Pancreas (tissue), 10 donors: ENCODE results near the gene MEF2D. TPM values are rescaled to one million over a fixed set of nuclear protein-coding genes. Genes with fewer than 3 reads are reported as not detected.

Source experiments
- ATAC-seq, 4 donors: fragments of 200-7000 bp; cut with Tn5 transposase; one replicate each; pipeline versions ENCODE4 v1.8.0 to v1.9.1; 2020; ENCODE audit warnings: mild to moderate bottlenecking in 4 of 4, moderate library complexity in 4 of 4
- DNase-seq, 6 donors: peaks; one replicate each; pipeline ENCODE4 v3.0.0-alpha.2; 2020
- FAIRE-seq: peaks from 2 replicates; lab custom pipeline; 2012; peaks lifted over from hg19 to GRCh38; lab: Jason Lieb, UNC
- H3K27ac ChIP-seq, 4 donors: fragments of 200-600 bp; sonication (generic); 1 replicate in 3 of 4; 2 replicates in 1 of 4; pipeline versions ENCODE4 v1.5.0 to v1.8.0; 2020
- H3K27me3 ChIP-seq, 4 donors: fragments of 200-600 bp; one replicate each; pipeline ENCODE4 v1.8.0; 2021
- H3K36me3 ChIP-seq, 3 donors: fragments of 200-600 bp; sonication (generic) in 1 of 3; one replicate each; pipeline versions ENCODE4 v1.5.0 to v1.8.0; 2020 to 2021
- H3K4me1 ChIP-seq, 3 donors: fragments of 200-600 bp; one replicate each; pipeline ENCODE4 v1.8.0; 2021
- H3K4me3 ChIP-seq, 4 donors: fragments of 200-600 bp; sonication (generic) in 2 of 4; one replicate each; pipeline versions ENCODE4 v1.5.0 to v1.8.0; 2020 to 2021
- H3K9me3 ChIP-seq, 4 donors: fragments of 200-600 bp; one replicate each; pipeline ENCODE4 v1.8.0; 2021
- CTCF ChIP-seq, 4 donors: fragments of 200-600 bp; sonication (generic) in 3 of 4; IDR thresholded peaks; one replicate each; pipeline versions ENCODE4 v1.5.0 to v1.8.0; 2021; ENCODE audit warnings: antibody characterized with exemption in 4 of 4
- WGBS, 2 donors: extraction: QIAGEN DNeasy Blood & Tissue Kit; methylation state at CpG; one replicate each; pipeline ENCODE4 v1.1.7; 2013; 5-methylcytosine and 5-hydroxymethylcytosine counted together
- intact Hi-C, 3 donors: fragments of 100-400 bp; cut with DNase I; formaldehyde crosslinking; loops; one replicate each; pipeline versions ENCODE4 v1.11.1 to v1.14.2; 2022
- polyA plus RNA-seq, 2 donors: library from polyadenylated mRNA; stranded (reverse); fragments of 200-250 nt; gene quantifications; one replicate each; pipeline ENCODE4 v1.2.3, GENCODE V29; 2013
- total RNA-seq, 6 donors: library from RNA; stranded (reverse); fragmentation: NEBNext Ultra II Directional in 4 of 6; extraction: Animal tissue kit (Norgen Biotek cat#: 25700) in 4 of 6; gene quantifications; one replicate each; pipeline versions ENCODE4 v1.2.1 to v1.2.4, GENCODE V29; 2021 to 2023
- donor health status: healthy with polysubstance abuse.
- donor health status: DM: no; HTN: no; CAD: no; lungs with moderate emphysema.
- donor health status: DM: no; HTN: no; CAD: no.
- donor health status: control.
- donor health status: control.
- donor health status: Bipolar disorder and iron deficiency.
- donor health status: DM: yes; HTN: yes; CAD: no.
- donor health status: DM: no; HTN: no; CAD: no.
- donor health status: DM: no; HTN: no; CAD: no.
- donor health status: DM: yes; HTN: yes; CAD: no.

MEF2D gene
- total and polyA plus RNA-seq, 8 donors: 15.7 to 31.8 (median 23.6) TPM

GRCh38 chr1:156474966-156475365, 25.6 kb downstream of the MEF2D start:
- intact Hi-C loops: no loop called here
- Histone ChIP-seq H3K27me3 (no peaks in the 10 kb centered on the region), H3K27ac (peak overlapping the region; percentile 32 to 64 (median 48)), H3K4me1 (peaks cover 19 to 70% (median 39%) of the 10 kb centered on the region in 3 donors), H3K36me3 (peaks cover 2 to 68% (median 29%) of the 10 kb centered on the region in 3 donors), H3K4me3 (no peak overlapping the region), H3K9me3 (no peaks in the 10 kb centered on the region)
- 87 to 95% methylated on average over 7 of the region's 7 CpGs for whole genome bisulfite sequencing, 2 donors
- DNase-seq: peak in 1 of 6 donors; percentile 37
- no peak for TF ChIP-seq CTCF (IDR thresholded peaks at IDR 0.05)
- ATAC-seq: no peak
- no peak for FAIRE-seq

GRCh38 chr1:156471496-156472490, 28.8 kb downstream of the MEF2D start:
- TF ChIP-seq CTCF (IDR thresholded peaks at IDR 0.05): no peak
- intact Hi-C loops: no loop called here
- ATAC-seq (peak; percentile 85 to 91 (median 90)), DNase-seq (peak; percentile 89 to 99 (median 98)), FAIRE-seq (no peak)
- WGBS, 2 donors: 28 to 29% methylated on average over 9 of the region's 9 CpGs
- Histone ChIP-seq H3K9me3 (no peaks in the 10 kb centered on the region), H3K27ac (peak overlapping the region; percentile 74 to 89 (median 78)), H3K4me3 (no peak overlapping the region), H3K27me3 (no peaks in the 10 kb centered on the region), H3K36me3 (peaks cover 3 to 74% (median 32%) of the 10 kb centered on the region in 3 donors), H3K4me1 (peaks cover 14 to 55% (median 39%) of the 10 kb centered on the region in 3 donors)

GRCh38 chr1:156470473-156470872, 30.1 kb downstream of the MEF2D start:
- FAIRE-seq (no peak), ATAC-seq (no peak), DNase-seq (no peak)
- no peaks in the 10 kb centered on the region for H3K9me3 ChIP-seq
- 92 to 100% methylated on average over 1 of the region's 1 CpG for WGBS, 2 donors
- intact Hi-C loops: no loop called here
- H3K4me1 ChIP-seq: peaks cover 14 to 41% (median 29%) of the 10 kb centered on the region in 3 donors
- TF ChIP-seq CTCF (IDR thresholded peaks at IDR 0.05): no peak
- no peak overlapping the region for H3K4me3 ChIP-seq
- peaks cover 3 to 72% (median 28%) of the 10 kb centered on the region in 3 donors for H3K36me3 ChIP-seq
- no peaks in the 10 kb centered on the region for H3K27me3 ChIP-seq
- H3K27ac ChIP-seq: peak overlapping the region in 1 of 4 donors; percentile 73

GRCh38 chr1:156468693-156469345, 31.8 kb downstream of the MEF2D start:
- H3K27ac ChIP-seq: no peak overlapping the region
- H3K4me3 ChIP-seq: no peak overlapping the region
- TF ChIP-seq CTCF (IDR thresholded peaks at IDR 0.05): no peak
- H3K36me3 ChIP-seq: peaks cover 3 to 58% (median 21%) of the 10 kb centered on the region in 3 donors
- H3K27me3 ChIP-seq: no peaks in the 10 kb centered on the region
- no peaks in the 10 kb centered on the region for H3K9me3 ChIP-seq
- FAIRE-seq (no peak), DNase-seq (no peak), ATAC-seq (no peak)
- WGBS, 2 donors: 88 to 94% methylated on average over 6 of the region's 6 CpGs
- intact Hi-C loops: no loop called here
- H3K4me1 ChIP-seq: peaks cover 14 to 29% (median 19%) of the 10 kb centered on the region in 3 donors
